SK-N-SH (cell line): Measurements from ENCODE around the gene C4orf33.

Experiments
- RAD21 ChIP-seq: IDR thresholded peaks from 2 replicates; pipeline ENCODE4 v1.6.1; 2012; ENCODE audit warnings: mild to moderate bottlenecking, low read length
- TAF1 ChIP-seq: IDR thresholded peaks from 2 replicates; pipeline ENCODE4 v1.6.1; 2012; ENCODE audit warnings: low read depth, mild to moderate bottlenecking, low read length, moderate library complexity, borderline replicate concordance

DNA sequence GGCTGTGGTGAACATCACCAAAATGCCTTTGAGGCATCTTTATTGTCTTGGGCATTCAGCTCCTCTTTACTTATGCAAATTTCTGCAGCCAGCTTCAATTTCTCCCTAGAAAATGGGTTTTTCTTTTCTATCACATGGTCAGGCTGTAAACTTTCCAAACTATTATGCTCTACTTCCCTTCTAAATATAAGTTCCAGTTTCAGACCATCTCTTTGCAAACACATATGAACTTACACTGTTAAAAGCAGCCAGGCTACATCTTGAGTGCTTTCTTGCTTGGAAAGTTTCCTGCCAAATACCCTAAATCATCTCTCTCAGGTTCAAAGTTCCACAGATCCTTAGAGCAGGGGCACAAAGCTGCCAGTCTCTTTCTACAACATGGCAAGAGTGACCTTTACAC lies 15.8 kb upstream of the C4orf33 start:
- TF ChIP-seq TAF1 (no peak), RAD21 (no peak)
